ENCODE measurements around the gene JAZF1.
"Not testable (repeated sequence)": the region's sequence is repeated elsewhere in the genome, so short reads cannot be mapped to it uniquely, and the experiment has no call there.

DNA sequence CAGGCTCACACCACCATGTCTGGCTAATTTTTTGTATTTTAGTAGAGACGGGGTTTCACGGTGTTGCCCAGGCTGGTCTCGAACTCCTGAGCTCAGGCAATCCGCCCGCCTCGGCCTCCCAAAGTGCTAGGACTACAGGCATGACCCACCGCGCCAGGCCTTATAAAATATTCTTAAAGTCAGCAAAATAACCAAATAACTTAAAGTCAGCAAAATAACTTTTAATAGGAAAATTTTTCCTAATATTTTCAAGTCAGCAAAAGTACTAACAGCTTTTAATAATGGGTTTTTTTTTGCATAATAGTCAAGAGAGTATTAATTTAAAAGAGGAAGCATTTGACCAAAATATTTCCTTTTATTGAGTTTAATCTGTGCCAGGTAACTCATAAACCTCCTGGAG, 258.2 kb downstream of the JAZF1 start:
- TF ChIP-seq, protein P1, sequence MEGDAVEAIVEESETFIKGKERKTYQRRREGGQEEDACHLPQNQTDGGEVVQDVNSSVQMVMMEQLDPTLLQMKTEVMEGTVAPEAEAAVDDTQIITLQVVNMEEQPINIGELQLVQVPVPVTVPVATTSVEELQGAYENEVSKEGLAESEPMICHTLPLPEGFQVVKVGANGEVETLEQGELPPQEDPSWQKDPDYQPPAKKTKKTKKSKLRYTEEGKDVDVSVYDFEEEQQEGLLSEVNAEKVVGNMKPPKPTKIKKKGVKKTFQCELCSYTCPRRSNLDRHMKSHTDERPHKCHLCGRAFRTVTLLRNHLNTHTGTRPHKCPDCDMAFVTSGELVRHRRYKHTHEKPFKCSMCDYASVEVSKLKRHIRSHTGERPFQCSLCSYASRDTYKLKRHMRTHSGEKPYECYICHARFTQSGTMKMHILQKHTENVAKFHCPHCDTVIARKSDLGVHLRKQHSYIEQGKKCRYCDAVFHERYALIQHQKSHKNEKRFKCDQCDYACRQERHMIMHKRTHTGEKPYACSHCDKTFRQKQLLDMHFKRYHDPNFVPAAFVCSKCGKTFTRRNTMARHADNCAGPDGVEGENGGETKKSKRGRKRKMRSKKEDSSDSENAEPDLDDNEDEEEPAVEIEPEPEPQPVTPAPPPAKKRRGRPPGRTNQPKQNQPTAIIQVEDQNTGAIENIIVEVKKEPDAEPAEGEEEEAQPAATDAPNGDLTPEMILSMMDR (conservative IDR thresholded peaks at IDR 0.05; ENCODE audit: low read depth, low read length): not testable (repeated sequence)
- not testable (repeated sequence) for TF ChIP-seq EZH2 (IDR thresholded peaks at IDR 0.05; ENCODE audit: borderline replicate concordance, low read depth, low read length, poor library complexity, severe bottlenecking)
